Melanocyte of skin (primary cell): ENCODE measurements around the gene TCERG1. TPM values are rescaled to one million over a fixed set of nuclear protein-coding genes. Genes with fewer than 3 reads are reported as not detected.

Source experiments
- small RNA-seq, 2 donors: library from RNA; depleted of rRNA; stranded (forward); fragments of <200 nt; gene quantifications; one replicate each; pipeline ENCODE3, GENCODE V24; 2012
- total RNA-seq, 2 donors: library from RNA; depleted of rRNA; stranded (reverse); fragments of >200 nt; gene quantifications; 2 replicates each; pipeline ENCODE4 v1.2.3, GENCODE V29; 2012

The TCERG1 gene
- 10 to 100 TPM; 43.0 to 58.3 TPM for total RNA-seq

GRCh38 chr5:146446861-146447733, at the start of gene TCERG1:
Gene TCERG1, plus strand, starts transcription at chr5:146447333. Its CDS starts 17 bp downstream, at chr5:146447350.

GRCh38 chr5:146516151-146516475, 69.0 kb downstream of the TCERG1 start, which contains the start of gene GPR151:
Gene GPR151, minus strand, starts transcription at chr5:146516190. Its CDS starts 77 bp downstream, at chr5:146516113.

Small RNA genes within 50 kb of the gene (small RNA-seq; reads per million reads assigned to genes)
- 0 reads per million in 2 donors for gene RF02271

Other genes with a start within 250 kb of the TCERG1 start
- 10 to 100 TPM; 14.5 to 18.6 TPM for gene RBM27, start 243.7 kb upstream of the TCERG1 start, total RNA-seq
- under 1 TPM in 1 of 2 donors, not detected in 1; 0.34 TPM for gene POU4F3, start 108.5 kb upstream of the TCERG1 start, total RNA-seq
- not detected for gene GPR151, start 68.9 kb downstream of the TCERG1 start, total RNA-seq